ENCODE data around the gene ASIC1.

DNA sequence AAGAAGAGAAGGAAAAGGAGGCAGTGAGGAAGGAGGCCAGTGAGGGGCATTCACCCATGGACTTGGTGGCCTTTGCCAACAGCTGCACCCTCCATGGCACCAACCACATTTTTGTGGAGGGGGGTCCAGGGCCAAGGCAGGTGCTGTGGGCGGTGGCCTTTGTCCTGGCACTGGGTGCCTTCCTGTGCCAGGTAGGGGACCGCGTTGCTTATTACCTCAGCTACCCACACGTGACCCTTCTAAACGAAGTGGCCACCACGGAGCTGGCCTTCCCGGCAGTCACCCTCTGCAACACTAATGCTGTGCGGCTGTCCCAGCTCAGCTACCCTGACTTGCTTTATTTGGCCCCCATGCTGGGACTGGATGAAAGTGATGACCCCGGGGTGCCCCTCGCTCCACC lies 16.3 kb downstream of the ASIC1 start:
- TF ChIP-seq CTCF (conservative IDR thresholded peaks at IDR 0.05; ENCODE audit: low read length) (no peak), EZH2phosphoT487 (IDR thresholded peaks at IDR 0.05; ENCODE audit: borderline replicate concordance) (no peak)
